GM18499 (cell line): ENCODE measurements around the gene SIGLEC11.
"Not testable (repeated sequence)": the region's sequence is repeated elsewhere in the genome, so short reads cannot be mapped to it uniquely, and the experiment has no call there.

Source experiments
- ATAC-seq: cut with Tn5 transposase; IDR thresholded peaks from one replicate; pipeline ENCODE4 v1.9.1; 2021; ENCODE audit warnings: moderate number of reproducible peaks; ENCODE audit not compliant: insufficient read depth, unreplicated experiment

Gene SIGLEC11

GRCh38 chr19:49952906-49953305 lies 8.1 kb downstream of the SIGLEC11 start:
- ATAC-seq, result no peak

GRCh38 chr19:49952479-49952836 lies 8.5 kb downstream of the SIGLEC11 start:
- no peak for ATAC-seq

GRCh38 chr19:49951806-49952478 lies 9.0 kb downstream of the SIGLEC11 start:
- no peak for ATAC-seq

- no peak for ATAC-seq
Observed at GRCh38 chr19:49950956-49951526, 9.9 kb downstream of the SIGLEC11 start.

DNA sequence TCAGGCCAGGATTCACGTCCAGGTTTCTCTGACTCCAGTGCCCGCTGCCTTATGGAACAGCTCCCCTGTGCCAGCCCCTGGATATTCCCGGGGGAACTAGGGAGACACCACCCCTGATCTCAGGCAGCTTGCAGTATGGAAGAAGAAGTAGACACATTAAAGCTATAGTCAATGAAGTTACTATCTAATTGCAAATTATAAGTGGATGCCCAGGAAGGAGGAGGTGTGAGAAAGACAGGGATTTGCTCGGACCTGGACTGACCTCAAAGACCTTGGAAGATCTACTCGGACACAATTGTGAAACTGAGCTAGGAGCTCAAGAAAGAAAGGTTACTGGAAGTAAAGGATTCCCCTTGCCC lies 10.4 kb downstream of the SIGLEC11 start:
- no peak for ATAC-seq

DNA sequence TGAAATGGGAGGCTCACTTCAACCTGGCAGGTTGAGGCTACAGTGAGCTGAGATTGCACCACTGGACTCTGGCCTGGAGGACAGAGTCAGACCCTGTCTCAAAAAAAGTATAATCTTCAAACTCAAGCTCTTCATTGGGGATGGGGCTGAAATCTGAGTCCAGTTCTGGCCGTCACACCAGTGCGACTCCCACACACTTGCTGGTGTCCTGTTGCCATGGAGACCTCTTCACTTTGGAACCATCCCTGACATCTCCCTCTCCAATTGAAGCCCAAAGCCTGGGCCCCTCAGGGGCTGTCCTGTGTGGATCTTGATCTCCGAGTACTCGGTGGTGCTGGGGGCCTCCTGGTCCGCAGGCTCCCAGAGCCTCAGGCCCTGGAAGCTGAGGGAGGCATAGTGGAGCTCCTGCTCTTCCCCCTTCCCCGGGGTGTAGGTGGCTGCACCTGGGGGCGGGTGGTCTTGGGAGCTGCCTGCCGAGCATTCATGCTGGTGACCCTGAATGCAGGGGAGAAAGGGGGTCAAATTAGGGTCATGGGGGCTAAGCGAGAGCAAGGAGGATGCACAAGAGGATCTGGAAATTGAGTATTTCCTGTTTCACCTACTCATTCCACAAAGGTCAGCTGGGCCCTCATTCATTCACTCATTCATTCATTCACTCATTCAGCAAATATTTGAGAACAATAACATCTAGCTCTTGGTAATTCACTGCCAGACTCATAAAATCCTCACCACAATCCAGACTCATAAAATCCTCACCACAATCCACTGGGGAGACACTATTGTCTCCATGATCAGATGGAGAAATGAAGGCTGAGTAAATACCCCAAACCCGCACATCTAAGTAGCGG lies 11.0 kb downstream of the SIGLEC11 start:
- no peak for ATAC-seq

- no peak for ATAC-seq
Observed at GRCh38 chr19:49946415-49946814, 14.6 kb downstream of the SIGLEC11 start.

DNA sequence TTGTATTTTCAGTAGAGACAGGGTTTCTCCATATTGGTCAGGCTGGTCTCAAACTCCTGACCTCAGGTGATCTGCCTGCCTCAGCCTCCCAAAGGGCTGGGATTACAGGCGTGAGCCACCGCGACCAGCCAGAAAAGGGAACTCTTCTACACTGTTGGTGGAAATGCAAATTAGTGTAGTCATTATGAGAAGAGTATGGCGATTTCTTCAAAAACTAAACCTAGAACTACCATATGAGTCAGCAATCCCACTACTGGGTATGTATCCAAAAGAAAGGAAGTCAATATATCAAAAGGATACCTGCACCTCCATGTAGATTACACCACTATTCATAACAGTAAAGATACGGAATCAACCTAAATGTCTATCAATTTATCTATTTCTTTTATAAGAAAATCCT lies 16.4 kb downstream of the SIGLEC11 start:
- not testable (repeated sequence) for ATAC-seq

GRCh38 chr19:49940482-49940791 lies 20.5 kb downstream of the SIGLEC11 start:
- ATAC-seq, result no peak

GRCh38 chr19:49939721-49940481 lies 21.1 kb downstream of the SIGLEC11 start:
- ATAC-seq, result no peak

- no peak for ATAC-seq
Observed at GRCh38 chr19:49938662-49939061, 22.3 kb downstream of the SIGLEC11 start.

DNA sequence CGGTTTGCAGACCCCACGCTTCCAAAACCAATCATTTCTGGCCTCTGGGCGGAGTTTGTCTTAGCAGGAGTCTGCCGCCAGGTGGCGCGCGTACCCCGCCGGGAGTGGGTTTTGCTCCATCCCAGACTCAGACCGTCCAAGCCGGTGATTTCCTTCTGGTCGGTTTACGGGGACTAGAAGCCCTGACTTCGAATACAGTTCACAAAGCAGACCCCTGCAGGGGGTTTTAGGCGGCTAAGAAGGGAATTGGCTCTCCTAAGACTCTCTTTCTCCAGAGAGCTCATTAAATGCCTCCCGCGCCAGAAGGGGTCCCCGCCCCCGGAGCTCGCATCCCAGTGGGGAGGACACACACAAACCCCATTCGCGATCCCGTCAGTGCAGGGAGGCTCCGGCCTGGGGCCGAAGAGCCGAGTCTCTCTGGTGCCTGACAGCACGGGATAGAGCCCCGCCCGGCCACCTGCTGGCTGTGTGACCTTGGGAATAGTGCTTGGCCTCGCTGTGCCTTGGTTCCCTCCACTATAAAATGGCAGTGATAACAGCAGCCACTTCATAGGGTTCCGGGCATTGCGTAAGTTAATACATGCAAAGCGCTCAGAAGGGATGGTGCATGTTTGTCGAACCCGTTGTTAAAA lies 23.1 kb downstream of the SIGLEC11 start:
- no peak for ATAC-seq

DNA sequence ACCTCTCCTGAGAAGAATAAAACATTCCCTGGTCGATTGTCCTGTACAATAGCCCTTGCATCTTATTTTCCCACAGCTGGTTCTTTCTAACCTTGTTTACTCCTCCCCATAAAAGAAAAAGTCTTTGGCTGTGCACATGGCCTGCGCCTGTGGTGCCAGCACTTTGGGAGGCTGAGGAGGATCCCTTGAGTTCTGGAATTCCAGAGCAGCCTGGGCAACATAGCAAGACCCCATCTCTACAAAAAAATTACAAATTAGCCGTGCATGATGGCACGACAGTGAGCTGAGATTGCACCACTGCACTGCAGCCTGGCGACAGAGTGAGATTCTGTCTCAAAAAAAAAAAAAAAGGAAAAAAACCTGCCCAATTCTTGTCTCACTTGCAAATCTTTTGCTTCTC lies 24.4 kb downstream of the SIGLEC11 start:
- ATAC-seq, result no peak

DNA sequence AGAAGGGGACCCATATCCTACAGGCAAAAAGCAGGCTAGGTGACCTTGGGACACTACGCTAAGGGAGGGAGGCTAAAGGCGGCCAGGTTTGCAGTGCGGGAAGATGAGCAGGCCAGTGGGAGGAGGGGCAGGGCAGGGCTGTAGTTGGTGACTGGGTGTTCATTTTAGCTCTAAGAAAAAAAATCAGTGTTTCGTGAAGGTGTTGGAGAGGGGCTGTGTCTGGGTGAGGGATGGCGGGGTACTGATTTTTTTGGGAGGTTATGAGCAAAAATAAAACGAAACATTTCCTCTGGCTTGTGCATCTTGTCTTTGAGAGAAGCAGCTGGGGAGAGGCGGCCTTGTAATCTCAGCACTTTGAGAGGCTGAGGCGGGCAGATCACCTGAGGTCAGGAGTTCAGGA lies 27.3 kb downstream of the SIGLEC11 start:
- ATAC-seq, result no peak

GRCh38 chr19:49932731-49933131 lies 28.2 kb downstream of the SIGLEC11 start:
- no peak for ATAC-seq

- ATAC-seq, result no peak
Observed at GRCh38 chr19:49932041-49932451, 28.9 kb downstream of the SIGLEC11 start.

GRCh38 chr19:49931293-49932040 lies 29.5 kb downstream of the SIGLEC11 start:
- ATAC-seq, result no peak

GRCh38 chr19:49930483-49931011 lies 30.4 kb downstream of the SIGLEC11 start:
- no peak for ATAC-seq

DNA sequence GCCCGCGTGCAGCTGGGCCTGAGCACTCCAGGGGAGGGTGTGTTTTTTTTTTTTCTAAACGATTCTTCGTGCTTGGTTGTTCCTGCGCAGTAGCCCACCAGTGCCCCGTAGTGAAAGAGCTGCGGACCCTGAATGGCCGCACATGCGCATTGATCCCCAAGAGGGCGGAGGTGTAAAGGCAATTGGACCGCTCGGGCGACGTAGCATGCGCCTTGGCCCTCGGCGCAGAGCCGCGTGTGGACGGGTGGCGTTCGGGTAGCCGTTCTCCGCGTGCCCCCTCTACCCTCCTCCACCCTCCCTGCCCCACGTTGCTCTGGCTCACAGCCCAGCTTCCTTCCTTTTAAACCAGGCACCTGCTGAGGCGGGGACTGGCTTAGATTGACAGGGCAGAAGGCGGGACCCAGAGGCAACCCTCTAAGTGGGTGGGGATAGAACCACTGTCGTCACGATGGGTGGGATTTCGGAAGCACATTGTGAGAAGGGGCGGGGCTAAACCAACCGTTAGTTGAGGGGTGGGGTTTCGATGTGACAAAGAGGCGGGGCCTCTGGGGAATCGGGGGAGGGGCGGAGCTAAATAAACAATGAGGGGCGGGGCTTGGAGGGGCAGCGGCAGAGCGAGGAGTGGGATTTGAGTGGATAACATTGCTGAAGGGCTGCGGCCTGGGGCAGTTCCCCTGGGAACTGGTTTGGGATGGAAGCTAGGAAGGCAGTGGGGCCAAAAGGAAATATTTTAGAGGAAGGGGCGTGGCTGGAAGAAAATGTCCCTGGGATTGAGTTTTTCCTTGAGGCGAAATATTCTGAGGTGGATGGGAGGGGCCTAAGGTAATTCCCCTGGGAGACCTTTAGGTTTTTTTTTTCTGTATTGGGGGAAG lies 31.1 kb downstream of the SIGLEC11 start:
- ATAC-seq, result peak; percentile 62
